ENCODE data around the gene FMNL3.

Gene FMNL3

DNA sequence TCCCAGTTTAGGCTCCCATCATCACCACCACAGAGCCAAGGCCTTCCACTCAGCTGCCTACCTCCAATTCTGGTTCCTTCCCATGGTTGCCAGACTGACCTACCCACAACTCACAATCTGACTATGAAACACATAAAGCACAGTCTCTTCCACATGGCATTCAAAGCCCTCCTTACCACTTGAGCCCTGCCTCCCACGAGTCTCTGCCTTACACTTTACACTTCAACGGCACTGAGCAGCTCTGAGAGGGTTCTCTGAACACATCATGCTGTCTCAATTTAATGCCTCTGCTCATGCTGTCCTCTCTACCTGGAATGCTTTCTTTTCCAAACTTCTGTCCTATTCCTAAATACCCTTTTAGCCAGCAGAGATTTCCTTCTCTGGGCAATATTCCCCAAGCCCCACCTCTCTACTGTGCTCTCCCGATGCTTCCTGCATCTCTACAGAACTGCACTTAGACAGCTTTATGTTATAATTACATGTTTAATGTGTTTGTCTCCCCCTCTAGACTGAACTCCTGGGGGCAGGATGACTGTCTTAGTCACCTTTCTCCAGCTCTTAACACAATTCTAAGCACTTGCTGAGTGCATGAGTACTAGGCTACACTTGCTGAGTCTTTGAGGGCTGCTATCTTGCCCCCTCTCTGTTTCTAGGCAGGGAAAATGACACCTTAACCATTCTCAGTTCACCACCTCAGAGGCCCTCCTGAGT is 23.5 kb downstream of the FMNL3 start:
- no peak overlapping the region for H3K4me3 ChIP-seq (ENCODE audit: low read depth, low read length)
- no peak for DNase-seq (ENCODE audit: low read depth, low spot score)
- ChIA-PET CTCF (interaction anchor here (1.0 to 2.9 kb wide), 8 partner anchors 8 to 58 kb away, joined by 3 to 9 read pairs (median 4); partner anchors contain the start of genes FMNL3 and TMBIM6), POLR2A (interaction anchor here (0.8 to 1.5 kb wide), 3 partner anchors 10 to 21 kb away, joined by 4 to 7 read pairs (median 5); no protein-coding TSS in a partner anchor)
- TF ChIP-seq, protein P1, sequence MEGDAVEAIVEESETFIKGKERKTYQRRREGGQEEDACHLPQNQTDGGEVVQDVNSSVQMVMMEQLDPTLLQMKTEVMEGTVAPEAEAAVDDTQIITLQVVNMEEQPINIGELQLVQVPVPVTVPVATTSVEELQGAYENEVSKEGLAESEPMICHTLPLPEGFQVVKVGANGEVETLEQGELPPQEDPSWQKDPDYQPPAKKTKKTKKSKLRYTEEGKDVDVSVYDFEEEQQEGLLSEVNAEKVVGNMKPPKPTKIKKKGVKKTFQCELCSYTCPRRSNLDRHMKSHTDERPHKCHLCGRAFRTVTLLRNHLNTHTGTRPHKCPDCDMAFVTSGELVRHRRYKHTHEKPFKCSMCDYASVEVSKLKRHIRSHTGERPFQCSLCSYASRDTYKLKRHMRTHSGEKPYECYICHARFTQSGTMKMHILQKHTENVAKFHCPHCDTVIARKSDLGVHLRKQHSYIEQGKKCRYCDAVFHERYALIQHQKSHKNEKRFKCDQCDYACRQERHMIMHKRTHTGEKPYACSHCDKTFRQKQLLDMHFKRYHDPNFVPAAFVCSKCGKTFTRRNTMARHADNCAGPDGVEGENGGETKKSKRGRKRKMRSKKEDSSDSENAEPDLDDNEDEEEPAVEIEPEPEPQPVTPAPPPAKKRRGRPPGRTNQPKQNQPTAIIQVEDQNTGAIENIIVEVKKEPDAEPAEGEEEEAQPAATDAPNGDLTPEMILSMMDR (IDR thresholded peaks at IDR 0.05; ENCODE audit: insufficient read depth, low read length, missing control alignments) = no peak

DNA sequence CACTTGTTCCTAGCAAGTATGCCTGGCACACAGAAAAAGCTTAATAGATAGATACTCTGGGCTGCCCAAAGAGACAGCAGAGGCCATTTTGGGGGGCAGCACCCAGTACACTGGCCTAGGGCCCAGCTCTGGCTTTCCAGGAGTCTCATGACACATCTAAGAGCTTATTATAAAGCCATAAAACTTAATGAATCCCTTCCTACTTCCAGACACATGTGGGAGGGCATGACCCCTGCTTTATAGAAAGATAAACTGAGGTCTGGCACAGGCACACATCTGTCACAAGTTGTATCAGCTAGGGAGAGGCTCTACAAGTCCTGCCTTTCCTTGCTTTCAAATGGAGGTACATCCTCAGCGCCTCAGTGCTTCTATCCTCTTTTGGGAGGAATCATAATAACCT is 27.1 kb downstream of the FMNL3 start:
- DNase-seq (ENCODE audit: low read depth, low spot score) = no peak

DNA sequence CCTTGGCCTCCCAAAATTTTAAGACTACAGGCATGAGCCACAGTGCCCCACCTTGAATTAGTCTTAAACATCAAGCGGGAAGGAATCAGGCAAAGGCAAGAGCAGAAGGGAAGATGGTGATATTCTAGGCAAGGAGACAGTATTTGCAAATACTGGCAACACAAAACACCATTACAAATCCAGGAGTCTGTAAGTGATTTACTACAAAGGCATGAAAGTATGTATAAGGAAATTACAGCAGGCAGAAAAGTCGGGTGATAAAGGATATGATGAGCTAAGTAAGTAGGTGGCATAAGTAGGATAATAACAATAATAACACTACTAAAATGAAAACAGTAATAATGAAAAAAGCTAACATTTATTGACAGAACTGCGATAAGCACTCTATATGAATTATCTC is 28.5 kb downstream of the FMNL3 start:
- CTCF ChIA-PET = interaction anchor here (0.9 to 3.5 kb wide), 5 partner anchors 10 to 35 kb away, joined by 4 to 13 read pairs (median 4); no protein-coding TSS in a partner anchor

More for the DNA sequence above, 27.1 kb downstream of the FMNL3 start:
- ChIA-PET CTCF (interaction anchor here (0.9 to 3.5 kb wide), 5 partner anchors 8 to 41 kb away, joined by 3 to 13 read pairs (median 5); no protein-coding TSS in a partner anchor), POLR2A (no interaction called here)
- TF ChIP-seq, protein P1 (IDR thresholded peaks at IDR 0.05; ENCODE audit: insufficient read depth, low read length, missing control alignments) = no peak
- no peak overlapping the region for H3K4me3 ChIP-seq (ENCODE audit: low read depth, low read length)

DNA sequence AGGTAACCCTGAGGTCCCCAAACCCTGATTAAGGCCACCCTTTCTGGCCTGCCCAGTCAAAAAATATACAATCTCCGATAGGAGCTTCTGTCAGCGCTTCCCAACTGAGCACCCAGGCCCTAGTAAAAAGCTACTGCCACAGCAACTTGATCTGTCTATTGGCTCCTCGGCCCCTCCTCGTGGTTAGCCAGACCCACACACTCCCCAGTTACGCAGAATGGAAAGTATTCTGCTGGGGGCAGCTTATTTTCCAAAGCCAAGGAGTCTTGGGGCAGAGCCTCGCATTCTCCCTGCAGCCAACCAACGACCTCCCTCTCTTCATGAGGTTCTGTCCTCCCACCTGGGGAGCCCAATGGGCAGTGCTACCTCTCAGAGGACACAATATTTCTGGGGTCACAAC is 32.1 kb downstream of the FMNL3 start:
- no peak overlapping the region for H3K4me3 ChIP-seq (ENCODE audit: low read depth, low read length)
- ChIA-PET CTCF (interaction anchor here (0.8 to 6.1 kb wide), 10 partner anchors 8 to 164 kb away, joined by 3 to 60 read pairs (median 3); partner anchors contain the start of genes FMNL3 and TMBIM6), POLR2A (interaction anchor here (0.5 to 3.0 kb wide), 2 partner anchors 25 to 66 kb away, joined by 3 to 12 read pairs; partner anchors contain the start of gene TMBIM6)
- no peak for DNase-seq (ENCODE audit: low read depth, low spot score)
- TF ChIP-seq, protein P1 (IDR thresholded peaks at IDR 0.05; ENCODE audit: insufficient read depth, low read length, missing control alignments) = no peak

More for the DNA sequence above, 28.5 kb downstream of the FMNL3 start:
- no peak for DNase-seq (ENCODE audit: low read depth, low spot score)
- TF ChIP-seq, protein P1 (IDR thresholded peaks at IDR 0.05; ENCODE audit: insufficient read depth, low read length, missing control alignments) = no peak
- H3K4me3 ChIP-seq (ENCODE audit: low read depth, low read length) = no peak overlapping the region
- POLR2A ChIA-PET = no interaction called here

DNA sequence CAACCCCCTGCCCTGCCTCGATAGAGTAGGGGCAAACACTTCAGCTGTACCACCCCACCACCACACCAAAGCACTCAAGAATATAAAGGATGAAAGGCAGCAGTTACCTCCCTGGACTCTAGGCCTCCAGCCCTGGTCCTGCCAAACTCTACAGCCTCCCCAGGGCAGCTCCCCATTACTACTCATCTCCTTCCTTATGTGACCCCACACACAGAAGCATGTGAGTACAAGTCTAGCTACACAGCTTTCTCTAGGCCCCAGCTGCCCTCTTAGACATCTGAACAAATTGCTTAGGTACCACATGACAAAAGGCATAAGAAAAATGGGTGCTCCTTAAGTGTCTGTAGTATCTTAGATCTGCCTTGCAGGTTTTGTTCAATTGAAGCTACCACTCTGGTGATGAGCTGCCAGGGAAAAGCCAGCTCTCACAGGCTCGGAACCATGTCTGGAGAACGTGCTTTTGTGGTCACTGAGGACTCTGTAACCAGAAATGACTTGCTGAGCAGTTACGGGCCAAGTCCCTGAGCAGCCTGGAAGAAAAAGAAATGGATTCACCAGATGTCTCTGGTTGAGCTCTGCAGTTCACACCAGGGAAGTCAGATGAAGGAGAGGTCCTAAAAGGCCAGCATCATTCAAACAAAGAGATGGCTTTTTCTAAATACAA is 32.8 kb downstream of the FMNL3 start:
- DNase-seq (ENCODE audit: low read depth, low spot score) = no peak
- no peak overlapping the region for H3K4me3 ChIP-seq (ENCODE audit: low read depth, low read length)
- ChIA-PET CTCF (interaction anchor here (0.8 to 6.1 kb wide), 15 partner anchors 8 to 165 kb away, joined by 3 to 60 read pairs (median 5); partner anchors contain the start of genes FMNL3 and TMBIM6), POLR2A (interaction anchor here (0.5 to 3.0 kb wide), 7 partner anchors 9 to 67 kb away, joined by 3 to 12 read pairs (median 5); partner anchors contain the start of genes FMNL3 and TMBIM6)
- TF ChIP-seq, protein P1 (IDR thresholded peaks at IDR 0.05; ENCODE audit: insufficient read depth, low read length, missing control alignments) = no peak
